B cell (primary cell): ENCODE results near the gene GALNT5. TPM values are rescaled to one million over a fixed set of nuclear protein-coding genes. Genes with fewer than 3 reads are reported as not detected.

Experiments
- ATAC-seq: fragments of 200-7000 bp; cut with Tn5 transposase; one replicate; pipeline ENCODE4 v1.10.0; 2021; ENCODE audit warnings: low read depth, mild to moderate bottlenecking, moderate number of reproducible peaks, moderate library complexity
- CTCF ChIA-PET: fragments of 350-600 bp; sonication (Branson Sonifier 250); formaldehyde crosslinking; loops from one replicate; lab custom pipeline; 2021; ENCODE audit warnings: antibody characterized with exemption, inconsistent platforms; lab: Charles Lee
- POLR2A ChIA-PET: fragments of 350-600 bp; sonication (Branson Sonifier 250); formaldehyde crosslinking; loops from one replicate; lab custom pipeline; 2021; ENCODE audit warnings: antibody characterized with exemption; lab: Charles Lee
- DNase-seq: peaks from one replicate; pipeline ENCODE4 v3.0.0; 2013
- H2AFZ ChIP-seq: 2 replicates; pipeline ENCODE4 v1.6.1; 2012; ENCODE audit warnings: mild to moderate bottlenecking, low read depth, low read length; ENCODE audit not compliant: insufficient read depth, poor library complexity, severe bottlenecking
- H3K27ac ChIP-seq, 2 donors: 1 replicate in 1 of 2; 2 replicates in 1 of 2; pipeline ENCODE4 v1.5.1; 2012 to 2013; ENCODE audit warnings: low read length in 2 of 2, mild to moderate bottlenecking in 2 of 2, moderate library complexity in 1 of 2
- H3K27me3 ChIP-seq, 4 experiments: fragments of 200-600 bp in 1 of 4; sonication (generic) in 1 of 4; replicated peaks in 1 of 4; 1 replicate in 2 of 4; 2 replicates in 2 of 4; pipeline versions ENCODE4 v1.6.1 to v1.7.0; 2013 to 2016; ENCODE audit warnings: low read length in 3 of 4, mild to moderate bottlenecking in 2 of 4, mixed read lengths in 1 of 4, moderate library complexity in 1 of 4; ENCODE audit not compliant: insufficient read depth in 4 of 4, control insufficient read depth in 3 of 4; ENCODE audit errors: control extremely low read depth in 1 of 4
- H3K36me3 ChIP-seq, 2 experiments: replicated peaks in 1 of 2; 1 replicate in 1 of 2; 2 replicates in 1 of 2; pipeline versions ENCODE4 v1.6.1 to v1.7.1; 2013; ENCODE audit warnings: low read length in 1 of 2; ENCODE audit not compliant: insufficient read depth in 2 of 2, control insufficient read depth in 1 of 2; ENCODE audit errors: control extremely low read depth in 1 of 2, extremely low read depth in 1 of 2
- H3K4me1 ChIP-seq, 2 donors: fragments of 200-600 bp in 1 of 2; sonication (generic) in 1 of 2; 1 replicate in 1 of 2; 2 replicates in 1 of 2; pipeline versions ENCODE4 v1.5.1 to v1.6.1; 2013 to 2017; ENCODE audit warnings: low read length in 2 of 2; ENCODE audit not compliant: control insufficient read depth in 2 of 2, insufficient read depth in 2 of 2
- H3K4me2 ChIP-seq: replicated peaks from 2 replicates; pipeline ENCODE3; 2012; ENCODE audit warnings: mild to moderate bottlenecking, low read depth, low read length; ENCODE audit not compliant: poor library complexity, severe bottlenecking
- H3K4me3 ChIP-seq, 5 experiments: fragments of 200-600 bp in 1 of 5; sonication (generic) in 1 of 5; 1 replicate in 3 of 5; 2 replicates in 2 of 5; pipeline versions ENCODE4 v1.5.1 to v1.7.0; 2011 to 2016; ENCODE audit warnings: low read length in 4 of 5, mild to moderate bottlenecking in 4 of 5, low read depth in 2 of 5, control low read depth in 1 of 5, moderate library complexity in 1 of 5; ENCODE audit not compliant: insufficient read depth in 1 of 5; ENCODE audit errors: control extremely low read depth in 1 of 5, extremely low read depth in 1 of 5
- H3K79me2 ChIP-seq: fragments of 200-600 bp; sonication (generic); one replicate; pipeline ENCODE4 v1.6.0; 2016; ENCODE audit warnings: low read length; ENCODE audit not compliant: control insufficient read depth, insufficient read depth
- H3K9ac ChIP-seq: fragments of 200-600 bp; sonication (generic); 2 replicates; pipeline ENCODE4 v1.6.1; 2017; ENCODE audit warnings: mild to moderate bottlenecking, low read length, moderate library complexity
- H3K9me3 ChIP-seq, 3 donors: one replicate each; pipeline versions ENCODE4 v1.6.1 to v1.7.1; 2013; ENCODE audit warnings: low read length in 2 of 3; ENCODE audit not compliant: control insufficient read depth in 2 of 3, insufficient read depth in 1 of 3; ENCODE audit errors: control extremely low read depth in 1 of 3
- H4K20me1 ChIP-seq: 2 replicates; pipeline ENCODE4 v1.6.0; 2012; ENCODE audit warnings: mild to moderate bottlenecking, low read length; ENCODE audit not compliant: insufficient read depth, control insufficient read depth, poor library complexity, severe bottlenecking
- H3K27ac Mint-ChIP-seq: one replicate; pipeline ENCODE4 v1.8.0; 2021; ENCODE audit warnings: mixed read lengths
- H3K27me3 Mint-ChIP-seq: one replicate; pipeline ENCODE4 v1.8.0; 2021; ENCODE audit warnings: mixed read lengths
- H3K4me1 Mint-ChIP-seq: one replicate; pipeline ENCODE4 v1.8.0; 2021; ENCODE audit warnings: mixed read lengths
- H3K4me3 Mint-ChIP-seq: one replicate; pipeline ENCODE4 v1.8.0; 2021; ENCODE audit warnings: mixed read lengths
- H3K9me3 Mint-ChIP-seq: one replicate; pipeline ENCODE4 v1.8.0; 2022; ENCODE audit warnings: mixed read lengths; ENCODE audit not compliant: insufficient read depth
- EZH2 ChIP-seq: IDR thresholded peaks from 2 replicates; pipeline ENCODE4 v1.6.1; 2012; ENCODE audit warnings: borderline replicate concordance, low read depth, mild to moderate bottlenecking, moderate library complexity, low read length; ENCODE audit not compliant: insufficient read depth, poor library complexity, severe bottlenecking
- WGBS: methylation state at CpG from one replicate; pipeline ENCODE4 v1.1.5; 2013; ENCODE audit warnings: missing lambda C conversion rate; ENCODE audit not compliant: insufficient coverage; 5-methylcytosine and 5-hydroxymethylcytosine counted together
- intact Hi-C: fragments of 100-400 bp; cut with micrococcal nuclease; formaldehyde crosslinking; loops from one replicate; pipeline ENCODE4 v1.10.0; 2022
- polyA plus RNA-seq: library from polyadenylated mRNA; depleted of rRNA; stranded (reverse); fragments of >200 nt; gene quantifications from 2 replicates; pipeline ENCODE4 v1.2.3, GENCODE V29; 2012
- total RNA-seq, 2 donors: library from RNA; stranded (reverse); fragments of 120-200 nt in 1 of 2; gene quantifications; 1 replicate in 1 of 2; 2 replicates in 1 of 2; pipeline versions ENCODE4 v1.2.3 to v1.2.4, GENCODE V29; 2013 to 2022
- TF ChIP-seq, protein P1 (sequence below): fragments of 200-600 bp; IDR thresholded peaks from one replicate; pipeline ENCODE4 v1.8.0; 2022; ENCODE audit warnings: antibody characterized with exemption, mild to moderate bottlenecking

The GALNT5 gene
- total and polyA plus RNA-seq, 2 donors (not counting 1 experiment from before 2014, with no cell fraction given) = not detected

DNA sequence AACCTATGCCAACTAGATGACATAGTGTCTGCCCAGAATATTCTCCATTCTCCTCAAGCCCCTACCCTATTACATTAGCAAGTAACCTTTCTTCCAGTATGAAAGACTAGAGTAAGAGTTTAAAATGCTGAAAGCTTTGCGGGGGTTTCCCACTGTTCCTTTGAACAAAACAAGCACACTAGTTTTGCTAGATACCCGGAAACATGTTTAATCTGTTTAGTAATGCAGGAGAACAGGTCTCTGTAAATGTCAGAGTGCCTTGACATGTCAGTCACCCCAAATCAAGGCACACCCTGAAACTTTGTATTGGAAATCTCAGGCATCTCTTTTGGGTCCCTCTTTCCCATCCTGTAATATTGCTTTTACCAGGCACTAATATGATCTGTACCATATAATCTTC, 11.6 kb downstream of the GALNT5 start:
- no peaks in the 10 kb centered on the region for H3K9me3 ChIP-seq
- no peaks in the 10 kb centered on the region for H3K79me2 ChIP-seq
- peaks cover 0 to 4% of the 10 kb centered on the region in 2 donors for H3K4me1 ChIP-seq
- DNase-seq (no peak), ATAC-seq (no peak)
- H2AFZ ChIP-seq = no peak overlapping the region
- H3K4me3 ChIP-seq = no peak overlapping the region
- peaks cover 0 to 3% (median 0%) of the 10 kb centered on the region in 4 experiments for H3K27me3 ChIP-seq
- ChIA-PET POLR2A (no interaction called here), CTCF (no interaction called here)
- Mint-ChIP-seq H3K27ac (no peak overlapping the region), H3K4me3 (no peak overlapping the region), H3K27me3 (peaks cover 17% of the 10 kb centered on the region), H3K4me1 (peaks cover 5% of the 10 kb centered on the region), H3K9me3 (no peaks in the 10 kb centered on the region)
- no peak overlapping the region for H3K4me2 ChIP-seq
- intact Hi-C loops = no loop called here
- H3K36me3 ChIP-seq = no peaks in the 10 kb centered on the region
- no peak overlapping the region for H3K9ac ChIP-seq
- no peak for TF ChIP-seq EZH2
- TF ChIP-seq, protein P1, sequence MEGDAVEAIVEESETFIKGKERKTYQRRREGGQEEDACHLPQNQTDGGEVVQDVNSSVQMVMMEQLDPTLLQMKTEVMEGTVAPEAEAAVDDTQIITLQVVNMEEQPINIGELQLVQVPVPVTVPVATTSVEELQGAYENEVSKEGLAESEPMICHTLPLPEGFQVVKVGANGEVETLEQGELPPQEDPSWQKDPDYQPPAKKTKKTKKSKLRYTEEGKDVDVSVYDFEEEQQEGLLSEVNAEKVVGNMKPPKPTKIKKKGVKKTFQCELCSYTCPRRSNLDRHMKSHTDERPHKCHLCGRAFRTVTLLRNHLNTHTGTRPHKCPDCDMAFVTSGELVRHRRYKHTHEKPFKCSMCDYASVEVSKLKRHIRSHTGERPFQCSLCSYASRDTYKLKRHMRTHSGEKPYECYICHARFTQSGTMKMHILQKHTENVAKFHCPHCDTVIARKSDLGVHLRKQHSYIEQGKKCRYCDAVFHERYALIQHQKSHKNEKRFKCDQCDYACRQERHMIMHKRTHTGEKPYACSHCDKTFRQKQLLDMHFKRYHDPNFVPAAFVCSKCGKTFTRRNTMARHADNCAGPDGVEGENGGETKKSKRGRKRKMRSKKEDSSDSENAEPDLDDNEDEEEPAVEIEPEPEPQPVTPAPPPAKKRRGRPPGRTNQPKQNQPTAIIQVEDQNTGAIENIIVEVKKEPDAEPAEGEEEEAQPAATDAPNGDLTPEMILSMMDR = no peak
- no peaks in the 10 kb centered on the region for H4K20me1 ChIP-seq
- no CpG with 5 or more reads among the region's 2 CpGs for WGBS
- no peak overlapping the region for H3K27ac ChIP-seq

DNA sequence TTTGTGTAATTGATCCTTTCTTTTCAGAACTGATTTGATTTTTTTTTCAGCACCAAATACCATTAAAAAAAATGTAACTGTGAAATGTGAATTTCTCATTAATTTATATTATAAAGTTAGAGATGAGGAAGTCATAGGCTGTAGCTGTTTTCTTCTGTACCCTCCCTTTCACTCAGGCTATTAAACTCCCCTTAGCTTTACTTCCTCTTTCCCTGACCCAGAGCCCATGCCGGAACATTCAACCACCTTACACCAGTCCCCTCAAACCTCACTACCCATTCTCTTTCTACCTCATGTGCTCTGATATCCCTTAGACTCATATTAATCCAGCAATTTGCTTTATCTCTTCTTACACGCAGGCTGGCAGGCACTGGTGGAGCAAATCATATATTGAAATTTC, 12.4 kb downstream of the GALNT5 start:
- ChIA-PET CTCF (no interaction called here), POLR2A (no interaction called here)
- H4K20me1 ChIP-seq = no peaks in the 10 kb centered on the region
- TF ChIP-seq, protein P1 = no peak
- no peak for TF ChIP-seq EZH2
- Mint-ChIP-seq H3K27ac (no peak overlapping the region), H3K27me3 (peaks cover 17% of the 10 kb centered on the region), H3K4me3 (no peak overlapping the region), H3K4me1 (peaks cover 5% of the 10 kb centered on the region), H3K9me3 (no peaks in the 10 kb centered on the region)
- no peaks in the 10 kb centered on the region for H3K79me2 ChIP-seq
- peak; percentile 15 for DNase-seq
- WGBS = 13% methylated on average over 2 of the region's 2 CpGs
- no peaks in the 10 kb centered on the region for H3K9me3 ChIP-seq
- ATAC-seq = peak; percentile 63
- H3K27ac ChIP-seq = no peak overlapping the region
- H3K9ac ChIP-seq = no peak overlapping the region
- no peak overlapping the region for H3K4me3 ChIP-seq
- peak overlapping the region; percentile 28 for H3K4me2 ChIP-seq
- no peaks in the 10 kb centered on the region for H3K36me3 ChIP-seq
- intact Hi-C loops = no loop called here
- no peak overlapping the region for H2AFZ ChIP-seq
- peaks cover 0 to 4% of the 10 kb centered on the region in 2 donors for H3K4me1 ChIP-seq
- peaks cover 0 to 3% (median 0%) of the 10 kb centered on the region in 4 experiments for H3K27me3 ChIP-seq
